GM12878 (cell line): Measurements from ENCODE around the gene PTPMT1. TPM values are rescaled to one million over a fixed set of nuclear protein-coding genes. Genes with fewer than 3 reads are reported as not detected.

Experiments
- ATAC-seq: fragments of 200-7000 bp; cut with Tn5 transposase; 3 replicates; pipeline ENCODE4 v1.9.1; 2020; ENCODE audit warnings: mild to moderate bottlenecking, moderate library complexity
- BruUV-seq: library from RNA; stranded (reverse); fragments of 400-500 nt; replicated peaks from 2 replicates; lab custom pipeline; 2021; lab: Mats Ljungman, UMichigan
- CTCF ChIA-PET: fragments of 300-600 bp; sonication (Branson Sonifier 250); formaldehyde crosslinking; extraction: SDS; loops from one replicate; lab custom pipeline; 2021; ENCODE audit warnings: inconsistent platforms; lab: Yijun Ruan, JAX
- POLR2A ChIA-PET: fragments of 350-600 bp; formaldehyde crosslinking; extraction: SDS; loops from one replicate; lab custom pipeline; 2021; ENCODE audit warnings: inconsistent platforms; lab: Charles Lee
- RAD21 ChIA-PET: fragments of 300-600 bp; sonication (Branson Sonifier 250); formaldehyde crosslinking; loops from one replicate; lab custom pipeline; 2023; ENCODE audit warnings: antibody characterized with exemption; ENCODE audit not compliant: unreplicated experiment; lab: Charles Lee
- SMC1A ChIA-PET: fragments of 300-600 bp; sonication (Branson Sonifier 250); formaldehyde crosslinking; loops from one replicate; lab custom pipeline; 2023; ENCODE audit not compliant: unreplicated experiment, uncharacterized antibody; lab: Charles Lee
- DNase-seq: peaks from one replicate; pipeline ENCODE4 v3.0.0-alpha.2; 2011; ENCODE audit warnings: low read depth, low spot score
- FAIRE-seq: peaks from 3 replicates; lab custom pipeline; 2011; peaks lifted over from hg19 to GRCh38; lab: Jason Lieb, UNC
- H2AFZ ChIP-seq: 2 replicates; pipeline ENCODE4 v1.6.0; 2011; ENCODE audit warnings: low read depth, low read length, control low read depth; ENCODE audit not compliant: control insufficient read depth
- H3K27ac ChIP-seq: 2 replicates; pipeline ENCODE4 v1.5.1; 2011; ENCODE audit warnings: control low read depth; ENCODE audit not compliant: control insufficient read depth, insufficient read depth
- H3K27me3 ChIP-seq, 2 experiments: replicated peaks in 1 of 2; 2 replicates each; pipeline versions ENCODE4 v1.6.0 to v1.6.1; 2011; ENCODE audit warnings: low read length in 1 of 2; ENCODE audit not compliant: control insufficient read depth in 2 of 2, insufficient read depth in 2 of 2
- H3K36me3 ChIP-seq, 2 experiments: 2 replicates each; pipeline ENCODE4 v1.5.1; 2011; ENCODE audit warnings: low read length in 1 of 2; ENCODE audit not compliant: control insufficient read depth in 2 of 2, insufficient read depth in 2 of 2
- H3K4me1 ChIP-seq: 2 replicates; pipeline ENCODE4 v1.6.1; 2011; ENCODE audit warnings: mild to moderate bottlenecking, low read length, moderate library complexity, mixed read lengths; ENCODE audit not compliant: control insufficient read depth, insufficient read depth
- H3K4me2 ChIP-seq: 2 replicates; pipeline ENCODE4 v1.6.0; 2011; ENCODE audit warnings: control low read depth; ENCODE audit not compliant: control insufficient read depth, insufficient read depth
- H3K4me3 ChIP-seq: fragments of 200-600 bp; sonication (generic); 2 replicates; pipeline ENCODE4 v1.5.1; 2016
- H3K79me2 ChIP-seq: 2 replicates; pipeline ENCODE4 v1.6.0; 2011; ENCODE audit warnings: low read length; ENCODE audit not compliant: control insufficient read depth, insufficient read depth
- H3K9ac ChIP-seq: 2 replicates; pipeline ENCODE4 v1.8.0; 2011; ENCODE audit warnings: low read length, control low read depth, mixed read lengths; ENCODE audit not compliant: control insufficient read depth, insufficient read depth
- H3K9me3 ChIP-seq: replicated peaks from 3 replicates; pipeline ENCODE4 v1.5.1; 2011; ENCODE audit warnings: mild to moderate bottlenecking, low read length; ENCODE audit not compliant: control insufficient read depth, insufficient read depth
- H4K20me1 ChIP-seq: 2 replicates; pipeline ENCODE4 v1.6.0; 2011; ENCODE audit not compliant: control insufficient read depth, insufficient read depth
- ATF7 ChIP-seq: fragments of 450-650 bp; IDR thresholded peaks from 2 replicates; pipeline ENCODE4 v1.6.1; 2016; ENCODE audit warnings: low read depth, mild to moderate bottlenecking
- BHLHE40 ChIP-seq, 2 experiments: fragments of 450-650 bp in 1 of 2; IDR thresholded peaks; 2 replicates each; pipeline ENCODE4 v1.6.1; 2011 to 2017; ENCODE audit warnings: low read depth in 2 of 2, borderline replicate concordance in 1 of 2, improper control_type of control experiment in 1 of 2, low read length in 1 of 2, mild to moderate bottlenecking in 1 of 2
- CREB1 ChIP-seq: IDR thresholded peaks from 2 replicates; pipeline ENCODE4 v1.6.1; 2012; ENCODE audit warnings: low read depth, mild to moderate bottlenecking, inconsistent platforms
- E4F1 ChIP-seq: fragments of 450-650 bp; IDR thresholded peaks from 2 replicates; pipeline ENCODE4 v1.6.1; 2018; ENCODE audit warnings: borderline replicate concordance, mild to moderate bottlenecking; ENCODE audit not compliant: partially characterized antibody
- EZH2 ChIP-seq: IDR thresholded peaks from 2 replicates; pipeline ENCODE4 v1.6.1; 2012; ENCODE audit warnings: low read depth, mild to moderate bottlenecking, control low read depth, inconsistent platforms, low read length, borderline replicate concordance; ENCODE audit not compliant: control insufficient read depth
- FOXM1 ChIP-seq: IDR thresholded peaks from 2 replicates; pipeline ENCODE4 v1.6.1; 2012; ENCODE audit warnings: low read depth, mild to moderate bottlenecking, inconsistent platforms, low read length, moderate library complexity
- IRF5 ChIP-seq: fragments of 450-650 bp; IDR thresholded peaks from 2 replicates; pipeline ENCODE4 v1.6.1; 2017; ENCODE audit warnings: borderline replicate concordance
- JUND ChIP-seq: IDR thresholded peaks from 2 replicates; pipeline ENCODE4 v1.6.1; 2012; ENCODE audit warnings: low read depth, mild to moderate bottlenecking, low read length, improper control_type of control experiment, moderate library complexity
- LARP7 ChIP-seq: fragments of 450-650 bp; IDR thresholded peaks from 2 replicates; pipeline ENCODE4 v1.6.1; 2017; ENCODE audit warnings: mild to moderate bottlenecking
- NKRF ChIP-seq: fragments of 450-650 bp; conservative IDR thresholded peaks from 2 replicates; pipeline ENCODE4 v1.6.1; 2017; ENCODE audit warnings: mild to moderate bottlenecking, moderate library complexity
- PML ChIP-seq: IDR thresholded peaks from 2 replicates; pipeline ENCODE4 v1.6.1; 2012; ENCODE audit warnings: low read length, inconsistent platforms
- RFX5 ChIP-seq: IDR thresholded peaks from 2 replicates; pipeline ENCODE4 v1.6.1; 2011; ENCODE audit warnings: low read depth, low read length, improper control_type of control experiment
- SMC3 ChIP-seq: IDR thresholded peaks from 2 replicates; pipeline ENCODE4 v1.6.1; 2011; ENCODE audit warnings: low read length, improper control_type of control experiment, borderline replicate concordance
- YY1 ChIP-seq: IDR thresholded peaks from 2 replicates; pipeline ENCODE4 v1.6.1; 2011; ENCODE audit warnings: low read depth, mild to moderate bottlenecking, low read length
- ZBTB4 ChIP-seq: fragments of 450-650 bp; formaldehyde crosslinking; IDR thresholded peaks from 2 replicates; pipeline ENCODE4 v1.4.0; 2022; ENCODE audit warnings: mild to moderate bottlenecking, moderate library complexity
- WGBS: methylation state at CpG from one replicate; pipeline ENCODE4 v1.1.6; 2016; ENCODE audit warnings: low lambda C conversion rate; ENCODE audit not compliant: insufficient replicate concordance, insufficient coverage; ENCODE audit errors: missing lambda C conversion rate; 5-methylcytosine and 5-hydroxymethylcytosine counted together
- in situ Hi-C: fragments of 300-500 bp; cut with MboI; formaldehyde crosslinking; loops from 9 replicates; pipeline ENCODE4 v1.14.3; 2018; ENCODE audit warnings: mixed read lengths
- intact Hi-C: fragments of 100-400 bp; cut with micrococcal nuclease; formaldehyde crosslinking; loops from one replicate; pipeline ENCODE4 v1.14.2; 2022; ENCODE audit not compliant: unreplicated experiment
- polyA plus RNA-seq, 11 experiments: library from polyadenylated mRNA; depleted of rRNA in 4 of 11; unstranded in 6 of 11; stranded (reverse) in 5 of 11; fragments of >200 nt; fragmentation: Nextera tagmentation in 4 of 11; fragmentation: Illumina TruSeq in 1 of 11; extraction: Ambion mirVana in 4 of 11; extraction: Trizol in 1 of 11; gene quantifications; 1 replicate in 1 of 11; 2 replicates in 10 of 11; pipeline versions ENCODE4 v1.2.1 to v1.2.3, GENCODE V29; 2011 to 2016; ENCODE audit warnings: inconsistent platforms in 2 of 11, missing spikeins in 2 of 11, low read depth in 1 of 11
- total RNA-seq, 4 experiments: library from RNA; depleted of rRNA in 3 of 4; stranded (reverse); fragments of >200 nt in 3 of 4; fragmentation: Illumina TruSeq in 1 of 4; extraction: Trizol in 1 of 4; gene quantifications; 2 replicates each; pipeline versions ENCODE4 v1.2.1 to v1.2.3, GENCODE V29; 2013 to 2021

PTPMT1 gene
- total and polyA plus RNA-seq, 10 of the 15 experiments (the other 5 are each of a cell fraction or from before 2014, with no cell fraction given), result 12.0 to 116 (median 58.2) TPM

- H3K4me1 ChIP-seq, result peaks cover 21% of the 10 kb centered on the region
- ChIA-PET POLR2A (no interaction called here), RAD21 (interaction anchor here (1.0 kb wide), 1 partner anchor 17 kb away, joined by 3 read pairs; no protein-coding TSS in a partner anchor), CTCF (interaction anchor here (1.2 kb wide), 1 partner anchor 10 kb away, joined by 3 read pairs; no protein-coding TSS in a partner anchor), SMC1A (interaction anchor here (6.1 kb wide), 1 partner anchor 13 kb away, joined by 42 read pairs; no protein-coding TSS in a partner anchor)
- no peaks in the 10 kb centered on the region for H3K27me3 ChIP-seq
- H2AFZ ChIP-seq, result no peak overlapping the region
- no peaks in the 10 kb centered on the region for H3K9me3 ChIP-seq
- ATAC-seq (no peak), DNase-seq (no peak), FAIRE-seq (no peak)
- H3K9ac ChIP-seq, result no peak overlapping the region
- H3K4me2 ChIP-seq, result no peak overlapping the region
- BruUV-seq, result no TSS peak
- H3K27ac ChIP-seq, result no peak overlapping the region
- peaks cover 0 to 11% of the 10 kb centered on the region in 2 experiments; a peak in 3 of 4 replicates for H3K36me3 ChIP-seq
- H3K4me3 ChIP-seq, result no peak overlapping the region
- 100% methylated on average over 4 of the region's 4 CpGs for WGBS
- in situ Hi-C loops, result no loop called here
- H3K79me2 ChIP-seq, result peaks cover 89% of the 10 kb centered on the region
- intact Hi-C loops, result no loop called here
- H4K20me1 ChIP-seq, result no peaks in the 10 kb centered on the region
- TF ChIP-seq YY1 (no peak), NKRF (no peak), CREB1 (no peak), ATF7 (no peak), FOXM1 (no peak), SMC3 (no peak), IRF5 (no peak), EZH2 (no peak), PML (no peak), BHLHE40 (IDR thresholded peaks at IDR 0.05; ENCODE audit: borderline replicate concordance in 1 of 2, low read depth in 2 of 2, low read length in 1 of 2) (no peak), LARP7 (no peak), E4F1 (no peak), ZBTB4 (CRISPR knock-in tag) (no peak), JUND (no peak), RFX5 (no peak)
Measured at GRCh38 chr11:47529951-47530350, 35.4 kb upstream of the PTPMT1 start.
